Thyroid gland (tissue), 4 donors: ENCODE results near the gene POGLUT2. TPM values are rescaled to one million over a fixed set of nuclear protein-coding genes. Genes with fewer than 3 reads are reported as not detected.

ENCODE experiments used
- DNase-seq, 2 donors: peaks; one replicate each; pipeline ENCODE4 v3.0.0-alpha.2; 2019
- H3K27ac ChIP-seq, 3 donors: fragments of 200-600 bp; sonication (generic); 1 replicate in 2 of 3; 2 replicates in 1 of 3; pipeline ENCODE4 v1.5.1; 2016 to 2019; ENCODE audit warnings: mild to moderate bottlenecking in 1 of 3, moderate library complexity in 1 of 3
- H3K27me3 ChIP-seq: fragments of 200-600 bp; sonication (generic); one replicate; pipeline ENCODE4 v1.5.1; 2019
- H3K36me3 ChIP-seq, 2 donors: fragments of 200-600 bp; sonication (generic); one replicate each; pipeline ENCODE4 v1.5.1; 2016 to 2019
- H3K4me1 ChIP-seq, 2 donors: fragments of 200-600 bp; sonication (generic); one replicate each; pipeline ENCODE4 v1.5.1; 2017 to 2019
- H3K4me3 ChIP-seq, 3 donors: fragments of 200-600 bp; sonication (generic); replicated peaks in 1 of 3; 1 replicate in 2 of 3; 2 replicates in 1 of 3; pipeline ENCODE4 v1.5.1; 2016; ENCODE audit warnings: mild to moderate bottlenecking in 1 of 3
- H3K9me3 ChIP-seq: fragments of 200-600 bp; sonication (generic); one replicate; pipeline ENCODE4 v1.5.1; 2017
- POLR2A ChIP-seq, 2 donors: fragments of 450-650 bp; IDR thresholded peaks; one replicate each; pipeline ENCODE4 v1.6.1; 2017; ENCODE audit warnings: antibody characterized with exemption in 2 of 2, mild to moderate bottlenecking in 2 of 2, moderate library complexity in 1 of 2
- WGBS, 2 donors: methylation state at CpG; one replicate each; pipeline ENCODE4 v1.1.5; 2017; 5-methylcytosine and 5-hydroxymethylcytosine counted together
- intact Hi-C: fragments of 100-400 bp; cut with DNase I; formaldehyde crosslinking; loops from one replicate; pipeline ENCODE4 v1.15.1; 2023
- total RNA-seq, 4 donors: library from RNA; depleted of rRNA; stranded (reverse); fragments of >200 nt; gene quantifications; one replicate each; pipeline ENCODE4 v1.2.3, GENCODE V29; 2016
- TF ChIP-seq, protein P1 (sequence below), 6 experiments: fragments of 200-600 bp in 3 of 6; fragments of 450-650 bp in 3 of 6; sonication (generic) in 3 of 6; IDR thresholded peaks; one replicate each; pipeline ENCODE4 v1.5.1; 2016 to 2019; ENCODE audit warnings: antibody characterized with exemption in 6 of 6, mild to moderate bottlenecking in 2 of 6, inconsistent platforms in 1 of 6, moderate library complexity in 1 of 6

The POGLUT2 gene
- total RNA-seq, 4 donors from 2014 or later = 2.8 to 10.2 (median 3.5) TPM

DNA sequence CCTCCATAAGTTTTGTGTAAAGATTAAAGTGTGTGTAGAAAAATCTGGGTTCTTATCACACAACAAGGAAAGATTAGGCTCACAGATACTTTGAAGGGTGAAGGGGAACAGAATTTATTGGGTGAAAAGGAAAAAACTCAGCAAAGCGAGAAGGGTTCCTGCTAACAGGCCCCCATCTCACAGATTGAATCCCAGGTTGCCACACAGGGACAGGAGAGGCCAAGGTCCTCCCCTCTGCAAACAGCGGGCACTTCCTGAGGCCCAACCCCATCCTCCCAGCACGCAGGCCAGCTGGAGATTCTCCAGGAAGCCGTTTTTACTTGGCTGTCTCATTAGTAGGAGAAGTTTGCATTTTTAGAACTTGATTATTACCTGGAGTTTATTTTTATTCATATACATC, 31.9 kb upstream of the POGLUT2 start:
- no peak overlapping the region for H3K27ac ChIP-seq
- no peaks in the 10 kb centered on the region for H3K9me3 ChIP-seq
- H3K36me3 ChIP-seq = peaks cover 9 to 18% of the 10 kb centered on the region in 2 donors
- intact Hi-C loops = no loop called here
- TF ChIP-seq POLR2A (IDR thresholded peaks at IDR 0.05) = no peak
- TF ChIP-seq, protein P1, sequence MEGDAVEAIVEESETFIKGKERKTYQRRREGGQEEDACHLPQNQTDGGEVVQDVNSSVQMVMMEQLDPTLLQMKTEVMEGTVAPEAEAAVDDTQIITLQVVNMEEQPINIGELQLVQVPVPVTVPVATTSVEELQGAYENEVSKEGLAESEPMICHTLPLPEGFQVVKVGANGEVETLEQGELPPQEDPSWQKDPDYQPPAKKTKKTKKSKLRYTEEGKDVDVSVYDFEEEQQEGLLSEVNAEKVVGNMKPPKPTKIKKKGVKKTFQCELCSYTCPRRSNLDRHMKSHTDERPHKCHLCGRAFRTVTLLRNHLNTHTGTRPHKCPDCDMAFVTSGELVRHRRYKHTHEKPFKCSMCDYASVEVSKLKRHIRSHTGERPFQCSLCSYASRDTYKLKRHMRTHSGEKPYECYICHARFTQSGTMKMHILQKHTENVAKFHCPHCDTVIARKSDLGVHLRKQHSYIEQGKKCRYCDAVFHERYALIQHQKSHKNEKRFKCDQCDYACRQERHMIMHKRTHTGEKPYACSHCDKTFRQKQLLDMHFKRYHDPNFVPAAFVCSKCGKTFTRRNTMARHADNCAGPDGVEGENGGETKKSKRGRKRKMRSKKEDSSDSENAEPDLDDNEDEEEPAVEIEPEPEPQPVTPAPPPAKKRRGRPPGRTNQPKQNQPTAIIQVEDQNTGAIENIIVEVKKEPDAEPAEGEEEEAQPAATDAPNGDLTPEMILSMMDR (IDR thresholded peaks at IDR 0.05) = no peak
- DNase-seq = no peak
- no peaks in the 10 kb centered on the region for H3K4me1 ChIP-seq
- H3K4me3 ChIP-seq = no peak overlapping the region
- H3K27me3 ChIP-seq = no peaks in the 10 kb centered on the region
- WGBS, 2 donors = 57% methylated on average over 4 of the region's 4 CpGs

DNA sequence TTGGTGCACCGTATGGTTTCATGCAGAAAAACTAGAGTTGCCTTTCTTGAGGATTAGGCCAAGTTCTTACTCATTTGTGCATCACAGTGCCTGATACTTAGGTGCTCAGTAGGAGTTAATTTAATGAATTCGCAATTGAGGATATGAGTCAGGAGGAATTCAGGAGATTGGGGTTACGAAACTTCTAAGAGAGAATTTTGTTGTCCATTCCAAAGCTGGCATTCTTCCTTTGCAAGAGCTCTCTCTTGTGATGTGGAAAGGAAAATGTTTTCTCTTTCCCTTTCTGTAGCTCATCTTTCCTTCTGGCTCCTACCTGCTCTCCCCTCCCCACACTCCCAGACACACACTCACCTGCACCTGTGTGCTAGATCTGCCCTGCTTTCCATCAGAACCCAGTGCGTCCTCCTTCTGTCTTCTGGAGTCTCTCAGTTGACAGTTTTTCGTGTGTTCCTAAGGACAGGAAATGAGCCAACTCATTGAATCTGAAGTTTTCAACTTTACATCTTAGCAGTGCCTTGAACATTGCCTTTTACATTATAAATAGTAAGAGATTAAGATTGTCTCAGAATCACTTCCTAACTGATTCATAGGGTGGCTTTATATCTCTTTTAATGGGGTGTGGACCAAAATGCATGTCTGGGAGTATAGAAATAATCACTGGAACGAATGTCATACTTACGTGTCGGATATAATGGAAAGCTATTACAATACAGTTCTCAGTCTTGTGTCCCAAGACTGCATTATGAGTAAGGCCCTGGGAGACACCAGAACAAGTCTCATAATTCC, 27.3 kb upstream of the POGLUT2 start:
- Histone ChIP-seq H3K4me3 (no peak overlapping the region), H3K36me3 (peaks cover 10 to 17% of the 10 kb centered on the region in 2 donors), H3K4me1 (no peaks in the 10 kb centered on the region), H3K27ac (no peak overlapping the region), H3K9me3 (no peaks in the 10 kb centered on the region), H3K27me3 (no peaks in the 10 kb centered on the region)
- no peak for DNase-seq
- WGBS, 2 donors = 90% methylated on average over 8 of the region's 8 CpGs
- intact Hi-C loops = no loop called here
- TF ChIP-seq, protein P1 (IDR thresholded peaks at IDR 0.05) = no peak
- no peak for TF ChIP-seq POLR2A (IDR thresholded peaks at IDR 0.05)

DNA sequence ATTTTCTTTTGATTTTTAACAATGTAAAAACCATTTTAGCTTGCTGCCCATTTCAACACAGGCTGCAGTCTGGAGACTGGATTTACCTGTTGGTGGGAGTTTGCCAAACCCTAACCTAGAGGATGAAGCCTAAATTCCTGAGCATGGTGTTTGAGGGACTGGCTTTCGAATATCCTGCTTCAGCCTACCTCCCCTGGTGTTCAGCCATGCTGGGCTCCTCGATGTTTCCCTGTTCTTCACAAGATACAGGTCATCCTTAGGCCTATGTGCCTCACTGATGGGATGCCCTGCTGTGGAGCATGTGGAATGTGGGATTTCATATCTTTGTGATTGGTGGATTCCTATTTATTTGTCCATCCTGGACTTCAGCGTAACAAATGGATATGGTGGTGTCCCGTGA, 26.6 kb upstream of the POGLUT2 start:
- intact Hi-C loops = no loop called here
- Histone ChIP-seq H3K27ac (no peak overlapping the region), H3K36me3 (peaks cover 10 to 20% of the 10 kb centered on the region in 2 donors), H3K27me3 (no peaks in the 10 kb centered on the region), H3K4me3 (no peak overlapping the region), H3K4me1 (no peaks in the 10 kb centered on the region), H3K9me3 (no peaks in the 10 kb centered on the region)
- no peak for TF ChIP-seq POLR2A (IDR thresholded peaks at IDR 0.05)
- TF ChIP-seq, protein P1 (IDR thresholded peaks at IDR 0.05) = no peak
- WGBS, 2 donors = 92 to 95% methylated on average over 4 of the region's 4 CpGs
- no peak for DNase-seq

DNA sequence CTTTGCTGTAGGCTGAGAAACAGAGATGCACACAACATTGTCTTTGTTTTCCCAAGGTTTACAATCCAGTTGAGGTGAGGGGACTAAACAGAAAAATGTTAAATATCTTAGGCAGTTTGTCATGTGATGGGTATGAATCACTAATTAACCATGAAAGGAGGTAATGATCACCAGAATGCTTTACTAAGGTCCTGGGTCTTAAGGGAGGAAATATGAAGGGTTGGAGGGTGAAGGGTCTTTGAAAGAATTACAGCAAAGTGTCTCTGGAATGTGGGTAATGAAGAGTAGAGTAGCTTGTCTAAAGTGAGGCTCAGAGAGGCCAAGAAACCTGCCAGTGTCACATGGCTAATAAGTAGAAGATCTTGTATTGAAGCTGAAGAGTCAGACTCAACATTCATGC, 19.1 kb upstream of the POGLUT2 start:
- intact Hi-C loops = no loop called here
- no peak overlapping the region for H3K4me3 ChIP-seq
- H3K4me1 ChIP-seq = no peaks in the 10 kb centered on the region
- peaks cover 0 to 21% of the 10 kb centered on the region in 2 donors for H3K36me3 ChIP-seq
- DNase-seq = no peak
- H3K27me3 ChIP-seq = no peaks in the 10 kb centered on the region
- no peaks in the 10 kb centered on the region for H3K9me3 ChIP-seq
- TF ChIP-seq, protein P1 (IDR thresholded peaks at IDR 0.05) = no peak
- no peak for TF ChIP-seq POLR2A (IDR thresholded peaks at IDR 0.05)
- no peak overlapping the region for H3K27ac ChIP-seq

DNA sequence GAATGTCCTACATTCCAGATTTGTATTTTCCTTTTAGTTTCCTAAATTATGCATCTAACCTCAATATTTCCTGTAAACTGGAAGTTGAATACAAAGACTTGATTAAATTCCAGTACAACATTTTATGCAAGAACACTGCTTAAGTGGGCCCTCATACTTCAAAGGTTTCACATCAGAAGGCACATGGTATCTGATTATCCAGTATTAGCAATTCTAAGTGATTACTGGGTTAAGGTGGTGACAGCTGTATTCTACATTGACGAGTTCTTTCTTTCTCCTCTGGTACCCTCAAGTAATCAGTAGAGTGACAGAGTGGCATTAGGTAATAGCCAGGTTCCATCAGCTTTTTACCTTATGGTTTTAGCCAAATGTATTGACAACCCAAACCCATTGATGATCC, 18.5 kb upstream of the POGLUT2 start:
- intact Hi-C loops = no loop called here
- no peaks in the 10 kb centered on the region for H3K4me1 ChIP-seq
- TF ChIP-seq, protein P1 (IDR thresholded peaks at IDR 0.05) = no peak
- no peaks in the 10 kb centered on the region for H3K9me3 ChIP-seq
- WGBS, 2 donors = 96 to 100% methylated on average over 1 of the region's 1 CpG
- peaks cover 0 to 19% of the 10 kb centered on the region in 2 donors for H3K36me3 ChIP-seq
- H3K27ac ChIP-seq = no peak overlapping the region
- DNase-seq = no peak
- no peak overlapping the region for H3K4me3 ChIP-seq
- no peaks in the 10 kb centered on the region for H3K27me3 ChIP-seq
